ENCODE results near the gene ADAMTS8.

- TF ChIP-seq EZH2 (IDR thresholded peaks at IDR 0.05) (no peak), FOXP2 (optimal IDR thresholded peaks at IDR 0.05; ENCODE audit: control extremely low read depth, extremely low read length, insufficient read depth) (no peak)
These were observed 7.8 kb downstream of the ADAMTS8 start for GRCh38 chr11:130420478-130421198.
